ENCODE results near the gene CEP72.
"Not testable (repeated sequence)": the region's sequence is repeated elsewhere in the genome, so short reads cannot be mapped to it uniquely, and the experiment has no call there.

CEP72 gene

GRCh38 chr5:683551-684481, 71.7 kb downstream of the CEP72 start:
- no peak for DNase-seq (ENCODE audit: low read depth, low spot score)

- DNase-seq (ENCODE audit: low read depth, low spot score): no peak
Observed at GRCh38 chr5:684751-685216, 72.6 kb downstream of the CEP72 start.

GRCh38 chr5:685262-686171, 73.4 kb downstream of the CEP72 start:
- DNase-seq (ENCODE audit: low read depth, low spot score): no peak

GRCh38 chr5:686172-686523, 74.0 kb downstream of the CEP72 start:
- not testable (repeated sequence) for DNase-seq (ENCODE audit: low read depth, low spot score)

- DNase-seq (ENCODE audit: low read depth, low spot score): not testable (repeated sequence)
Observed at GRCh38 chr5:686936-687335, 74.8 kb downstream of the CEP72 start.

GRCh38 chr5:688348-689010, 76.3 kb downstream of the CEP72 start:
- DNase-seq (ENCODE audit: low read depth, low spot score): not testable (repeated sequence)

GRCh38 chr5:690293-690692, 78.2 kb downstream of the CEP72 start:
- DNase-seq (ENCODE audit: low read depth, low spot score): not testable (repeated sequence)

- not testable (repeated sequence) for DNase-seq (ENCODE audit: low read depth, low spot score)
Observed at GRCh38 chr5:691049-691448, 78.9 kb downstream of the CEP72 start.

GRCh38 chr5:691817-692528, 79.8 kb downstream of the CEP72 start:
- DNase-seq (ENCODE audit: low read depth, low spot score): no peak

GRCh38 chr5:692529-693041, 80.4 kb downstream of the CEP72 start:
- not testable (repeated sequence) for DNase-seq (ENCODE audit: low read depth, low spot score)

- not testable (repeated sequence) for DNase-seq (ENCODE audit: low read depth, low spot score)
Observed at GRCh38 chr5:693271-694041, 81.3 kb downstream of the CEP72 start, which contains the start of gene TPPP. Gene TPPP (minus strand): TSS chr5:693352. CDS start chr5:678060, 15,292 bp downstream.

GRCh38 chr5:694042-694431, 81.9 kb downstream of the CEP72 start:
- DNase-seq (ENCODE audit: low read depth, low spot score): not testable (repeated sequence)

GRCh38 chr5:695475-695874, 83.3 kb downstream of the CEP72 start:
- not testable (repeated sequence) for DNase-seq (ENCODE audit: low read depth, low spot score)

GRCh38 chr5:696191-696590, 84.1 kb downstream of the CEP72 start:
- not testable (repeated sequence) for DNase-seq (ENCODE audit: low read depth, low spot score)

GRCh38 chr5:696753-697702, 84.9 kb downstream of the CEP72 start:
- not testable (repeated sequence) for DNase-seq (ENCODE audit: low read depth, low spot score)

All from smooth muscle cell of the brain vasculature (primary cell).